SH-SY5Y (cell line): ENCODE data around the gene PI4KB.

Experiments used
- GATA2 ChIP-seq: IDR thresholded peaks from 2 replicates; pipeline ENCODE4 v1.6.1; 2011; ENCODE audit warnings: mild to moderate bottlenecking, low read depth, low read length
- GATA3 ChIP-seq: IDR thresholded peaks from 2 replicates; pipeline ENCODE4 v1.6.1; 2011; ENCODE audit warnings: low read depth, mild to moderate bottlenecking, low read length, moderate library complexity

- TF ChIP-seq GATA2: no peak
- TF ChIP-seq GATA3: no peak
Observed at GRCh38 chr1:151325646-151326429, 1.4 kb downstream of the PI4KB start.
